ENCODE data around the gene MYL7. TPM values are rescaled to one million over a fixed set of nuclear protein-coding genes. Genes with fewer than 3 reads are reported as not detected.

The MYL7 gene
- total RNA-seq, 4 donors from 2014 or later, result not detected

GRCh38 chr7:44145479-44145968 lies 4.4 kb upstream of the MYL7 start:
- intact Hi-C loops (cut with DNase I), result no loop called here
- Histone ChIP-seq H3K27ac (replicated peaks in 1 of 4) (peak overlapping the region in 1 of 4 donors; percentile 20), H3K4me1 (peaks cover 18 to 19% (median 19%) of the 10 kb centered on the region in 4 donors), H3K27me3 (peaks cover 0 to 22% (median 4%) of the 10 kb centered on the region in 4 donors), H3K4me3 (peak overlapping the region; percentile 54 to 66 (median 57)), H3K9me3 (no peaks in the 10 kb centered on the region), H3K36me3 (no peaks in the 10 kb centered on the region)
- 4% methylated on average over 23 of the region's 53 CpGs for WGBS
- DNase-seq (ENCODE audit: extremely low spot score), result no peak
- TF ChIP-seq CTCF (IDR thresholded peaks at IDR 0.05), result no peak
- TF ChIP-seq POLR2AphosphoS5 (IDR thresholded peaks at IDR 0.05), result peak in 1 of 2 donors; percentile 16
- no peak for TF ChIP-seq EP300 (IDR thresholded peaks at IDR 0.05)
- no peak for TF ChIP-seq POLR2A (IDR thresholded peaks at IDR 0.05; ENCODE audit: low read depth)

GRCh38 chr7:44144968-44145478 lies 3.9 kb upstream of the MYL7 start:
- Histone ChIP-seq H3K27me3 (peaks cover 0 to 22% (median 4%) of the 10 kb centered on the region in 4 donors), H3K4me1 (peaks cover 18 to 19% (median 19%) of the 10 kb centered on the region in 4 donors), H3K9me3 (no peaks in the 10 kb centered on the region), H3K27ac (replicated peaks in 1 of 4) (no peak overlapping the region), H3K36me3 (no peaks in the 10 kb centered on the region), H3K4me3 (peak overlapping the region; percentile 54 to 66 (median 57))
- DNase-seq (ENCODE audit: extremely low spot score), result no peak
- TF ChIP-seq POLR2A (IDR thresholded peaks at IDR 0.05; ENCODE audit: low read depth) (no peak), EP300 (IDR thresholded peaks at IDR 0.05) (no peak), CTCF (IDR thresholded peaks at IDR 0.05) (no peak), POLR2AphosphoS5 (IDR thresholded peaks at IDR 0.05) (no peak)
- WGBS, result 52% methylated on average over 13 of the region's 31 CpGs
- intact Hi-C loops (cut with DNase I), result no loop called here

GRCh38 chr7:44144426-44144967 lies 3.4 kb upstream of the MYL7 start:
- H3K9me3 ChIP-seq, result no peaks in the 10 kb centered on the region
- no peak overlapping the region for H3K4me3 ChIP-seq
- no peaks in the 10 kb centered on the region for H3K36me3 ChIP-seq
- TF ChIP-seq CTCF (IDR thresholded peaks at IDR 0.05) (no peak), POLR2A (IDR thresholded peaks at IDR 0.05; ENCODE audit: low read depth) (no peak), POLR2AphosphoS5 (IDR thresholded peaks at IDR 0.05) (no peak)
- intact Hi-C loops (cut with DNase I), result no loop called here
- no peak overlapping the region for H3K27ac ChIP-seq (replicated peaks in 1 of 4)
- DNase-seq (ENCODE audit: extremely low spot score), result no peak
- H3K27me3 ChIP-seq, result peaks cover 0 to 22% (median 4%) of the 10 kb centered on the region in 4 donors
- peaks cover 18 to 19% (median 19%) of the 10 kb centered on the region in 4 donors for H3K4me1 ChIP-seq
- 83% methylated on average over 1 of the region's 6 CpGs for WGBS

GRCh38 chr7:44143646-44144250 lies 2.6 kb upstream of the MYL7 start:
- no peak for DNase-seq (ENCODE audit: extremely low spot score)
- no peaks in the 10 kb centered on the region for H3K36me3 ChIP-seq
- WGBS, result 85% methylated on average over 4 of the region's 6 CpGs
- peaks cover 0 to 22% (median 4%) of the 10 kb centered on the region in 4 donors for H3K27me3 ChIP-seq
- no peak overlapping the region for H3K27ac ChIP-seq (replicated peaks in 1 of 4)
- no peak overlapping the region for H3K4me3 ChIP-seq
- H3K4me1 ChIP-seq, result peaks cover 18 to 19% (median 19%) of the 10 kb centered on the region in 4 donors
- H3K9me3 ChIP-seq, result no peaks in the 10 kb centered on the region
- TF ChIP-seq POLR2AphosphoS5 (IDR thresholded peaks at IDR 0.05), result no peak
- no peak for TF ChIP-seq CTCF (IDR thresholded peaks at IDR 0.05)
- no peak for TF ChIP-seq EP300 (IDR thresholded peaks at IDR 0.05)
- no peak for TF ChIP-seq POLR2A (IDR thresholded peaks at IDR 0.05; ENCODE audit: low read depth)
- intact Hi-C loops (cut with DNase I), result no loop called here
